Progenitor cell of endocrine pancreas (in vitro differentiated cells): Measurements from ENCODE around the gene PIP5K1B. TPM values are rescaled to one million over a fixed set of nuclear protein-coding genes. Genes with fewer than 3 reads are reported as not detected.
A peak's percentile ranks its signal among the peaks of the same experiment; 100 is the strongest.
"Not testable (repeated sequence)": the region's sequence is repeated elsewhere in the genome, so short reads cannot be mapped to it uniquely, and the experiment has no call there.

ENCODE experiments used
- DNase-seq: peaks from one replicate; pipeline ENCODE4 v3.0.0; 2021; ENCODE audit warnings: low spot score; ENCODE audit not compliant: unreplicated experiment
- H3K27ac Mint-ChIP-seq: 2 replicates; pipeline ENCODE4 v1.8.0; 2021; ENCODE audit warnings: mild to moderate bottlenecking, moderate library complexity, mixed read lengths
- H3K27me3 Mint-ChIP-seq: 2 replicates; pipeline ENCODE4 v1.8.0; 2021; ENCODE audit warnings: mixed read lengths
- H3K36me3 Mint-ChIP-seq: 2 replicates; pipeline ENCODE4 v1.8.0; 2022; ENCODE audit warnings: mixed read lengths; ENCODE audit not compliant: insufficient read depth
- H3K4me1 Mint-ChIP-seq: 2 replicates; pipeline ENCODE4 v1.8.0; 2021; ENCODE audit warnings: low read depth, mixed read lengths
- H3K4me3 Mint-ChIP-seq: 2 replicates; pipeline ENCODE4 v1.8.0; 2021; ENCODE audit warnings: low read depth, mild to moderate bottlenecking, moderate library complexity, mixed read lengths
- H3K9me3 Mint-ChIP-seq: 2 replicates; pipeline ENCODE4 v1.8.0; 2021; ENCODE audit warnings: low read depth, mixed read lengths
- total RNA-seq: library from RNA; stranded (reverse); gene quantifications from 2 replicates; pipeline ENCODE4 v1.2.1, GENCODE V29; 2021
- TF ChIP-seq, protein P1 (sequence below): fragments of 200-600 bp; sonication (generic); IDR thresholded peaks from one replicate; pipeline ENCODE4 v1.5.0; 2021; ENCODE audit warnings: antibody characterized with exemption, mild to moderate bottlenecking; ENCODE audit not compliant: unreplicated experiment

The PIP5K1B gene
- total RNA-seq, 1 donor from 2014 or later, result 1.5 TPM

DNA sequence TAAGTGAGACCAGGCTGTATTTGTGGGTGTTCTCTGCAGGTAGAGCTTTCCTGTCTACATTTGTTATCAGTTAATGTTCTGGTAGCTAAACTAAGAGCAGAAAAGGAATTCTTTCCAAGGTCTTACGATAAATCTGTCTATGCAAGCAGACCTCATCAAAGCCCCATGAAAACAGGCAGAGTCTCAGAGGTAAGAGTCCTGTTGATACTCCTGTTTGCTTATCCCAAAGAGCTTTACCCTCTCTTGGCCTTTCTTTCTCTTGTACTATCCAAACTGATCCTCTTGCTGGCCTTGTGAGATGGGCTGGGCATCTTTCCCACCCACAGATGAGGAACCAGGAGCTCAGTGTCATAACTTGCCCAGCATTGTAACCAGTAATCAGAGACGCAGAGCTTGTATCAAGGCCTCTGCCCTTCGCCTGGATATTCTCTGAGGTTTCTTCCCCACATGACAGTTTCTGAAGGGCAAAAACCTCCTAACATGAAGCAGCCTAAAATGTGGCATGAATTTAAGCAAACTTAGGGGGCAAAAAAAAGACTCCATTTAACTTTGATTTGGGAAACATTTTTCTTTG is 275.4 kb downstream of the PIP5K1B start:
- DNase-seq, result no peak
- TF ChIP-seq, protein P1, sequence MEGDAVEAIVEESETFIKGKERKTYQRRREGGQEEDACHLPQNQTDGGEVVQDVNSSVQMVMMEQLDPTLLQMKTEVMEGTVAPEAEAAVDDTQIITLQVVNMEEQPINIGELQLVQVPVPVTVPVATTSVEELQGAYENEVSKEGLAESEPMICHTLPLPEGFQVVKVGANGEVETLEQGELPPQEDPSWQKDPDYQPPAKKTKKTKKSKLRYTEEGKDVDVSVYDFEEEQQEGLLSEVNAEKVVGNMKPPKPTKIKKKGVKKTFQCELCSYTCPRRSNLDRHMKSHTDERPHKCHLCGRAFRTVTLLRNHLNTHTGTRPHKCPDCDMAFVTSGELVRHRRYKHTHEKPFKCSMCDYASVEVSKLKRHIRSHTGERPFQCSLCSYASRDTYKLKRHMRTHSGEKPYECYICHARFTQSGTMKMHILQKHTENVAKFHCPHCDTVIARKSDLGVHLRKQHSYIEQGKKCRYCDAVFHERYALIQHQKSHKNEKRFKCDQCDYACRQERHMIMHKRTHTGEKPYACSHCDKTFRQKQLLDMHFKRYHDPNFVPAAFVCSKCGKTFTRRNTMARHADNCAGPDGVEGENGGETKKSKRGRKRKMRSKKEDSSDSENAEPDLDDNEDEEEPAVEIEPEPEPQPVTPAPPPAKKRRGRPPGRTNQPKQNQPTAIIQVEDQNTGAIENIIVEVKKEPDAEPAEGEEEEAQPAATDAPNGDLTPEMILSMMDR, result no peak
- Mint-ChIP-seq H3K36me3 (no peaks in the 10 kb centered on the region), H3K4me1 (peaks cover 2% of the 10 kb centered on the region), H3K27ac (no peak overlapping the region), H3K4me3 (no peak overlapping the region), H3K9me3 (no peaks in the 10 kb centered on the region), H3K27me3 (no peaks in the 10 kb centered on the region)

DNA sequence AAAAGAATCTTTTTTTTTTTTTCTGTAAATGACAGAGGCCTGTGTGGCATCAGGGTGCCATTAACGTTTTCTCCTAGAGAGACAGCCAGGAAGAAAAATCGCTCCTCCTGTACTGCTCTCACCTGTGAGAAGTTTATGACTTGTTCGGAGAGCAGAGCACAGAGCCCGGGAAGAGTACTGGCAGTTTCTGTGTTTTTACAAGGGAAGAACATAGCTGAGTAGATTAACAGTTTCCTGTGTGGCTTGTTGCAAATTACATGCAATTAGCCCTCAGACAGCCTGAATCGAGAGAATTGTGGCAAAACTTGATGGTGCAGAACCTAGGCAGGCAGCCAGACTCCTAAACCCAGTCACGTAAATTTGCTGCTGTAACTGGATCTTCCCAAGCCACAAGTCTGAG is 276.7 kb downstream of the PIP5K1B start:
- TF ChIP-seq, protein P1, result no peak
- no peaks in the 10 kb centered on the region for H3K36me3 Mint-ChIP-seq
- peak overlapping the region; percentile 39 for H3K27ac Mint-ChIP-seq
- H3K4me3 Mint-ChIP-seq, result no peak overlapping the region
- peaks cover 2% of the 10 kb centered on the region for H3K4me1 Mint-ChIP-seq
- H3K9me3 Mint-ChIP-seq, result no peaks in the 10 kb centered on the region
- no peaks in the 10 kb centered on the region for H3K27me3 Mint-ChIP-seq
- DNase-seq, result no peak

DNA sequence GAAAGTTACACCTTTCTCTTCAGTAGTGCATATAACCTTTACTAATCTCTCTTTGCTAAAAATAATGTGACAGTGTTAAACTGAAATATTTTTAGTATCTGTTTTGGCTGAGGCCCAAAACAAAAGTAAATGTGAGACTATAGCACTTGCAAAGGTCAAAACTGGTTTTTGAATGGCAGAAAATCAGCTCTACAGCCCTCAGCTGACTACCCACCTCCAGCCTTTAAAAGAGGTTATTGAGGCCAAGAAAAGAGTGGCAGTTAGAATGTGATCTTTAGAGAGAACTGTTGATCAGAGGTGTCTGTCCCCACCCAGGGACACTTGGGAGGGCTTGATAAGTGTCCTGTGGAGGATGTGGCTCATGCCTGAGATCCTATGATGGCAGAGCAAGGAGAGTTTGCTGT is 278.0 kb downstream of the PIP5K1B start:
- Mint-ChIP-seq H3K27me3 (no peaks in the 10 kb centered on the region), H3K4me3 (no peak overlapping the region), H3K27ac (no peak overlapping the region), H3K36me3 (no peaks in the 10 kb centered on the region), H3K4me1 (peaks cover 2% of the 10 kb centered on the region), H3K9me3 (no peaks in the 10 kb centered on the region)
- no peak for DNase-seq
- TF ChIP-seq, protein P1, result no peak

DNA sequence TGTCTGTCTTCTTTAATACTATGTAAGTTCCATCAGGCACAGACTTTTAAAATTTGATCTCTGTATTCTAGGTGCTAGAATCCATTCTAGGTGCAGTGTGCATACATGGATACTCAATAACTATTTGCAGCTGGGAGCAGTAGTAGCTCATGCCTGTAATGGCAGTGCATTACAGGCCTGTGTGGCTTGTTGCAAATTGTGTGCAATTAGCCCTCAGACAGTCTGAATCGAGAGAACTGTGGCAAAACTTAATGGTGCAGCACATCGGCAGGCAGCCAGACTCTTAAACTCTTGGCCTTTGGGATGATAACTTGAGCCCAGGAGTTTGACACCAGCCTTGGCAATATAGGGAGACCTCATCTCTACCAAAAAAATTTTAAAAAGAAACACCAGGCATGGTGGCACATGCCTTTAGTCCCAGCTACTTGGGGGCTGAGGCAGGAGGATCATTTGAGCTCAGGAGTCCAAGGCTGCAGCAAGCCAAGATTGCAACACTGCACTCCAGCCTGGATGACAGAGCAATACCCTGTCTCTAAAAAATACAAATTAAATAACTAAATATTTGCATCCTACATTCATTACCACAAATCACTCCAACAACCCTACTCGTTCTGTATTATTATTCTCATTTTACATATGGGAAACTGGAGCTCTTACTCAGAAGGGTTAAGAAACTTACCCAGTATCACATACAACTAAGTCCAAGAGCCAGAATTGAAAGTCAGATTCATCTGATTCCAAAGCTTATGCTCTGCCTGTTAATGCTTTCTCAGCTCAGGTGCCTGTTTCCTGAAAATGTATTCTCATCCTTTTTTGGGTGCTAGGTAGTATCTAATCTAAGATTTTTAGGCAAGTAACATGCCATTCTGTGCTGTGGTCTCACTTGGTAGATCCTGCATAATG is 278.7 kb downstream of the PIP5K1B start:
- Mint-ChIP-seq H3K4me3 (no peak overlapping the region), H3K27me3 (no peaks in the 10 kb centered on the region), H3K27ac (no peak overlapping the region), H3K9me3 (no peaks in the 10 kb centered on the region), H3K36me3 (no peaks in the 10 kb centered on the region), H3K4me1 (peaks cover 2% of the 10 kb centered on the region)
- DNase-seq, result no peak
- TF ChIP-seq, protein P1, result no peak

DNA sequence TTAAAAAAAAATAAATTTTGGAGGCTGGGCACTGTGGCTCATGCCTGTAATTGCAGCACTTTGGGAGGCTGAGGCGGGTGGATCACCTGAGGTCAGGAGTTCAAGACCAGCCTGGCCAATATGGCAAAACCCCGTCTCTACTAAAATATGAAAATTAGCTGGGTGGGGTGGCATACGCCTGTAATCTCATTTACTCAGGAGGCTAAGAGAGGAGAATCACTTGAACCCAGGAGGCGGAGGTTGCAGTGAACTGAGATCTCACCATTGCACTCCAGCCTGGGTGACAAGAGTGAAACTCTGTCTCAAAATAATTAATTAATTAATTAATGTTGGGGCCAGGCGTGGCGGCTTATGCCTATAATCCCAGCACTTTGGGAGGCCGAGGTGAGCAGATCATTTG is 281.9 kb downstream of the PIP5K1B start:
- not testable (repeated sequence) for H3K36me3 Mint-ChIP-seq, H3K4me3 Mint-ChIP-seq, DNase-seq, H3K4me1 Mint-ChIP-seq, H3K27me3 Mint-ChIP-seq, H3K9me3 Mint-ChIP-seq, H3K27ac Mint-ChIP-seq

- Mint-ChIP-seq H3K27me3 (no peaks in the 10 kb centered on the region), H3K4me3 (no peak overlapping the region), H3K9me3 (no peaks in the 10 kb centered on the region), H3K27ac (no peak overlapping the region), H3K4me1 (peaks cover 2% of the 10 kb centered on the region), H3K36me3 (no peaks in the 10 kb centered on the region)
- DNase-seq, result no peak
- TF ChIP-seq, protein P1, result no peak
Measured at GRCh38 chr9:68991457-68991856, 286.4 kb downstream of the PIP5K1B start.
